GM21526 (cell line): Measurements from ENCODE around the gene ZNF862.
"Not testable (repeated sequence)": the region's sequence is repeated elsewhere in the genome, so short reads cannot be mapped to it uniquely, and the experiment has no call there.

Source experiments
- ATAC-seq: cut with Tn5 transposase; IDR thresholded peaks from one replicate; pipeline ENCODE4 v1.9.1; 2021; ENCODE audit warnings: moderate library complexity; ENCODE audit not compliant: unreplicated experiment, low FRiP score

The ZNF862 gene

GRCh38 chr7:149823631-149824199 lies 14.5 kb upstream of the ZNF862 start:
- no peak for ATAC-seq

GRCh38 chr7:149824301-149824741 lies 13.9 kb upstream of the ZNF862 start:
- ATAC-seq = no peak

- ATAC-seq = no peak
Measured at GRCh38 chr7:149824748-149825566, 13.2 kb upstream of the ZNF862 start.

DNA sequence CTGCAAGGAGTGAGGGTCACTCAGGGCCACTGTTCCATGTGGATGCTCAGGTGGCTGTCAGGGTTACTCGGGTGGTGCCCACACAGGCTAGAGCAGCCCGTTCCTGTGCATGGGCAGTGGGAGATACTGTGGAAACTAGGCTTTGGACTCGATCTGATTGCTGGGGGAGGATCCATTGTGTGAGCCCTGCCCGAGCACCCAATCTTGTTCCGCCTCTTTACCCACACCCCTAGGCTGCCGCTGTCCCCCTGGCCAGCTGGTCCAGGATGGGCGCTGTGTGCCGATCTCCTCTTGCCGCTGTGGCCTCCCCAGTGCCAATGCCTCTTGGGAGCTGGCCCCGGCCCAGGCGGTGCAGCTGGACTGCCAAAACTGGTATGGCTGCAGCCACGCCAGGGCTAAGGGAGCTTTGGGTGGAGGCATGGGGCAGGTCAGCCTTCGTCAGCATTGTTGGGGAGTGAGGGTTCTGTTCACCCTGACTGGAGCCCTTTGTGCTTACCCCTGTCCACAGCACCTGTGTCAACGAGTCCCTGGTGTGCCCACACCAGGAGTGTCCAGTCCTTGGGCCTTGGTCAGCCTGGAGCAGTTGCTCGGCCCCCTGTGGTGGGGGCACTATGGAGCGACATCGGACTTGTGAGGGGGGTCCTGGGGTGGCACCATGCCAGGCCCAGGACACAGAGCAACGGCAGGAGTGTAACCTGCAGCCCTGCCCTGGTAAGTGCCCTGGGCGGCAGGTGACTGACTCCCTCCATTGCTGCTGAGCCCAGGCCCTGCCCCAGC lies 12.4 kb upstream of the ZNF862 start:
- no peak for ATAC-seq

DNA sequence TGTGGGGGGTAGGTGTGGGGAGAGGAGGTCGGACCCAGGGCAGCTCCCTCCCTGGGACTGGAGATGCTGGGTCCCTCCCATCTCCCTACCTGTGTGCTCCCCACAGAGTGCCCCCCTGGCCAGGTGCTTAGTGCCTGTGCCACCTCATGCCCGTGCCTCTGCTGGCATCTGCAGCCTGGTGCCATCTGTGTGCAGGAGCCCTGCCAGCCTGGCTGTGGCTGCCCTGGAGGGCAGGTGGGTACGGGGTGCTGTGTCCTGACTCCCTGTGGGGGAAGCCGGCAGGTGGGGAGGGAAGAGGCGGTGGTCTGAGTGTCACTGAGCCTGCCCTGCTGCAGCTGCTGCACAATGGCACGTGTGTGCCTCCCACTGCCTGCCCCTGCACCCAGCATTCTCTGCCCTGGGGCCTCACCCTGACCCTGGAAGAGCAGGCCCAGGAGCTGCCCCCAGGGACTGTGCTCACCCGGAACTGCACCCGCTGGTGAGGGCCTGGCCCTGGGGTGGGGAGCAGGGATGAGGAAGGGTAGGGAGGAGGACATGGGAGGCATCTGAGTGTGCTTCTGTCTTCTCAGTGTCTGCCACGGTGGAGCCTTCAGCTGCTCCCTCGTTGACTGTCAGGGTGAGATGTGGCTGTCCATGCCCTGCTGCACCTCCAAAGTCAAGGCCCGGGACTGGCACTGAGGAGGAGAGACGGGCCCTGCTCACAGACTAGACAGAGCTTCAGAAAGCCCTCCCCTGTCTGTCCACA lies 11.7 kb upstream of the ZNF862 start:
- no peak for ATAC-seq

DNA sequence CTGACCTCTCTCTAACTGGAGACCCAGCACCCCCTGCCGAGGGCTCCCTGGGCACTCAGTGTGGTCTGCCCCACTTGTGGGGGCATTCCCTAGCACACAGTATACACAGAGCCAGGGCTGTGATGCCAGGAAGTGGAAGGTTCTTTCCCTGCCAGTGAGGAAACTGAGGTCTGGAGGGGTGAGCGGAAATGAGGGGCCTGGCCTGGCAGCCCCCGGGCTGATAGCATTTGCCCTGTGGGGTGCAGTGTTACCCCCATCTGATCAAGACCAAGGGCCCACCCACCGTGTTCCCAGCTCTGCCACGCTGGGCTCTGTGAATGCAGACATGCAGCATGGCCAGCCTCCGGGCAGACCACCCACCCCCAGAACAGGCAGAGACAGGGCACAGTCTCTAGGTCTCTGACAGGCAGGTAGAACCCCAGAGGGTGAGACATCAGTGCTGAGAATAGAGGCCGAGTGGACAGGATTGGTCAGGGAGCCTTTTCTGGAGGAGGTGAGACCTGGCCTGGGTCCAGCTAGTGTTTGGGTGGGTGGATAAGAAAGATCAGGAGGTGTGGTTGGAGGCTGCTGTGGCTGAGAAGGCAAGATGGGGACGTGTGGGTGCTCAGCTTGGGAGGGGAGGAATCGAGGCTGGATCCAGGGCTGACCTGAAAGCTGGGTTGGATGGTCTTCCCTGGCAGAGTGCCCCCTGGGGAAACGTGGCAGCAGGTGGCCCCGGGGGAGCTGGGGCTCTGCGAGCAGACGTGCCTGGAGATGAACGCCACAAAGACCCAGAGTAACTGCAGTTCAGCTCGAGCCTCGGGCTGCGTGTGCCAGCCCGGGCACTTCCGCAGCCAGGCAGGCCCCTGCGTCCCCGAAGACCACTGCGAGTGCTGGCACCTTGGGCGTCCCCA lies 10.8 kb upstream of the ZNF862 start:
- no peak for ATAC-seq

DNA sequence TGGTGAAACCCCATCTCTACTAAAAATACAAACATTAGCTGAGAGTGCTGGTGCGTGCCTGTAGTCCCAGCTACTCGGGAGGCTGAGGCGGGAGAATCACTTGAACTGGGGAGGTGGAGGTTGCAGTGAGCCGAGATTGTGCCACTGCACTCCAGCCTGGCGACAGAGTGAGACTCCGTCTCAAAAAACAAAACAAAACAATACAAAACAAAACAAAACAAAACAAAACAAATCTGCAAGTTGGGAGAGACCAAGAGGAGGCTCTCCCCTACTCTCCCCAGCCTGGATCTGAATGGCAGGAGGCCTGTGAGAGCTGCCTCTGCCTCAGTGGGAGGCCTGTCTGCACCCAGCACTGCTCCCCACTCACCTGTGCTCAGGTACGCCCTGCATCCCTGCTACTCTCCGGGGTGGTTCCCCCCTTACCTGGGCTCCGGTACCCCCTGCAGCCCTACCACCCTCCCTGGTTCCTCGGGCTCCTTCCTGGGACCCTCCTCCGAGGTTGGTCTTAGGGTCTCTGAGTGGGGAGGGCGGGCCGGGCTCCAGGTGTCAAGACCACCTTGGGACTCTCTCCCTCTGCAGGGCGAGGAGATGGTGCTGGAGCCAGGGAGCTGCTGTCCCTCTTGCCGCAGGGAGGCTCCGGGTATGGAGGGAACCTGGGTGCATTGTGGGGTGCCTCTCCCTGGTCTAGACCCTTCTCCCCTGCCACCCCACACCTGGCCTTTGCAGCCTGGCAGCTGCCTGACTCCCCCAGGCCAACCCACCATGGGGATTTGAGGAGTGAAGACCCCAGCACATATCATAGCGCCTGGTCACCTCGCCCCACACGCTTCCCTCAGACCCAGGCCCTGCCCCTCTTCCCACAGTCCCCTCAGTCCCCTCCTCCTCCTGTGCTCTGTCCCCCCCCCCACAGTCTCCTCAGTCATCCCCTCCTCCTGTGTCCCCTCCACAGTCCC lies 9.5 kb upstream of the ZNF862 start:
- no peak for ATAC-seq

DNA sequence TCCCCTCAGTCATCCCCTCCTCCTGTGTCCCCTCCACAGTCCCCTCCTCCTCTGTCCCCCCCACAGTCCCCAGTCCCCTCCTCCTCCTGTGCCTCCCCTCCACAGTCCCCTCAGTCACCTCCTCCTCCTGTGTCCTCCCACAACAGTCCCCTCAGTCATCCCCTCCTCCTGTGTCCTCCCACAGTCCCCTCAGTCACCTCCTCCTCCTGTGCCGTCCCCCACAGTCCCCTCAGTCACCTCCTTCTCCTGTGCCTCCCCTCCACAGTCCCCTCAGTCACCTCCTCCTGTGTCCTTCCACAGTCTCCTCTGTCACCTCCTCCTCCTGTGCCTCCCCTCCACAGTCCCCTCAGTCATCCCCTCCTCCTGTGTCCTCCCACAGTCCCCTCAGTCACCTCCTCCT lies 7.6 kb upstream of the ZNF862 start:
- ATAC-seq = not testable (repeated sequence)

DNA sequence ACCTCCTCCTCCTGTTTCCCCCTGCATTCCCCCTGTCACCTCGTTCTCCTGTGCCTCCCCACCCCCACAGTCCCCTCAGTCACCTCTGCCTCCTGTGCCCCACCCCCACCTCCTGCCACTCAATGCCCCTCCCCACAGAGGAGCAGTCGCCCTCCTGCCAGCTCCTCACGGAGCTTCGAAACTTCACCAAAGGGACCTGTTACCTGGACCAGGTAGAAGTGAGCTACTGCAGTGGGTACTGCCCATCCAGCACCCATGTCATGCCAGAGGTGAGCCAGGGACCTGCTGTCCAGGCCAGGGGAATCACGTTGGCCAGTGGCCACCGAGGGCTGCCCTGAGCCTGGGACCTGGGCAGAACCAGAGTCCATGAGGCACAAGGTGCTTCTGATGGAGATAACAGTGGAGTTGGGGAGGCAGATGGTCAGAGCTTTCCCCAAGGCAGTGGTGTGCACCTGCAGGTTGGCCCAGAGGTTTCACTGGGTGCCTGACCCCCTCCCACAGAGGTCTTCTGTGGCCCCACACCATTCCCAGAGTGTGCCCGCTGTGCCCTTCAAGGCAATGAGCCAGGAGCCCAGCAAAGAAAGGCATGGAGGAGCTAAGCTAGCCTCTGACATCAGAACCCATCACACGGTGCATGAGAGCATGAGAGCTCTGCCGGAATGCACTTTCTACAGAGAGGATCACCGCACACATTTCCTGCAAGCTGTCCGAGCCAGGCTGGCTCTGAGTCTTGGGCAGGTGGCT lies 7.0 kb upstream of the ZNF862 start:
- no peak for ATAC-seq

- no peak for ATAC-seq
Measured at GRCh38 chr7:149831741-149832219, 6.4 kb upstream of the ZNF862 start.

GRCh38 chr7:149832332-149833041 lies 5.7 kb upstream of the ZNF862 start:
- ATAC-seq = no peak

GRCh38 chr7:149833495-149834130 lies 4.6 kb upstream of the ZNF862 start:
- no peak for ATAC-seq

- ATAC-seq = no peak
Measured at GRCh38 chr7:149834601-149835000, 3.6 kb upstream of the ZNF862 start.

DNA sequence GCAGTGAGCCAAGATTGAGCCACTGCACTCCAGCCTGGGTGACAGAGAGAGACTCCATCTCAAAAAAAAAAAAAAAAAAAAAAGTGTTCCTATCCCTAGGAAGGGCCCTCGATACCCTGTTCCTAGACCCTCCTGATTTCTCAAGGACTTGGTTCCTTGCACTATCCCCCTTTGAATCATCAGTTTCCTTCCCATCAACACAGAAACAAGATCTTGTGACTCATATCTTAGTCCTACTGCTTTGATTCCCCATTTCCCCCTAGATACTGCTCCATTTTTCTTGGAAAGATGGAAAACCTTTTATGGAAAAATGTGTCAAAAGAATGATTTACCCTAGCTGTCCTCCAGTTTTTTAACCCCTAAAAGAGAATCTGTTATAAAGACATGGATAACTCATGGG lies 1.7 kb upstream of the ZNF862 start:
- ATAC-seq = no peak

DNA sequence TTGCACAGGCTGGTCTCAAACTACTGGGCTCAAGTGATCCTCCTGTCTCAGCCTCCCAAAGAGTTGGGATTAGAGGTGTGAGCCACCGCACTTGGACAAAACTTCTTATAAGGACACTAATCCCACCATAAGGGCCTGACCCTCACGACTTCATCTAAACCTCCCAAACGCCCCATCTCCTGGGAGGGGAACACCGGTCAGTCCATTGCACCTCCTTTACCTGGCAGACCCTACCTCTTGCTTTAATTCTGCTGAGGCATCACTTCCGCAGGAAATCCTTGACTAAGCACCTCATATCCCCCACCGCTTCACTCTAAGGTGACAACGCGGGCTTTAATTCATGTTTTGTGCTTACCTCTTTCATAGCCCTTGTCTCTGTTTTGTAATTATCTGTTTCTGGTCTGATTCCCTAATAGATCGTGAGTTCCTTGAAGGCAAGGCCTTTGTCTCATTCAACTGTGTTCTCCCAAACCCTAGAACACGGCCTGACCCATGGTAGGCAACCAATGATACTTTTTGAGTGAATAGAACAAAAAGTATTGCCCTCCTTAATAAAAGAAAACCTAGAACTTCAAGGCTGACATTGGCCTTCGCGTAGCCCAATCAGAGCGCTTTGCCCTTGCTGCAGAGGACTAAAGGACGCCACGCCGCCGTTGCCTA lies 481 bp upstream of the ZNF862 start:
- no peak for ATAC-seq

DNA sequence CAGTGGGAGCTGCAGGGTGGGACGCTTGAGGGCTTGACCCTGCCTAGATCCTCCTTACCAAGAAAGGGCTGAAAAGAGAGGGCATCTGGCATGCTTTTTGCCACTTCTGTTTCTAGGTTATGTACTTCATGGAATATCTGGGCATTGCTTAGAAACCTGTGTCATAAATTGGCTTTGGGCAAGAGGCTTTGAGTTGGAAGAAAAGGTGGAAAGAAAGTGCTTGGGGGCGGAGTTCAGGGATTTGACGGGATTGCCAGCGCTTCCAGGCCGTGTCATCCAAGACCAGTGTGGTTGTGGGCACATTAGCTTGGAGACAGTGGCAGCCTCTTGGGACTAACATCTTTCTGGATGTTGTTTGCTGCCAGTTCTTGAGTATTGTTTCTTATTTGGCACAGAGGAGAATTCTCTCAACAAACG lies 825 bp downstream of the ZNF862 start:
- no peak for ATAC-seq
